Measurements from ENCODE around the gene EHD1. TPM values are rescaled to one million over a fixed set of nuclear protein-coding genes. Genes with fewer than 3 reads are reported as not detected.

Gene EHD1
- total and polyA plus RNA-seq, 2 of the 8 experiments (the other 6 are each of a cell fraction or from before 2014, with no cell fraction given): 31.5 to 42.9 TPM

DNA sequence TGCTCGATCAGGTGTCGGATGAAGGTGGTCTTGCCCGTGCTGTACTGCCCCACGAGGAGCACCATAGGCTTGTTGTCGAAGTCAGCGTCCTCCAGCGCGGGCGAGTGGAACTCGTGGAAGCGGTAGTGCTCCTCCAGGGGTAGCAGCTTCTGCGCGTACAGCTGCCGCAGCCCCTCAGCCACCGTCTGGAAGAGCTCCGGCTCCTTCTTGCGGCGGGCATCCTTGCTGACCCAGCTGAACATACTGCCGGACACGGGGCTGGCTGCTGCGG, 263 bp downstream of the EHD1 start (continued):
- TF ChIP-seq CBX8 (IDR thresholded peaks at IDR 0.05; ENCODE audit: borderline replicate concordance, low read depth, low read length): no peak
- TF ChIP-seq BACH1 (IDR thresholded peaks at IDR 0.05; ENCODE audit: low read length): 0 out of 2 replicates have a peak, but pooled peaks have one; percentile 9
- TF ChIP-seq BRCA1 (IDR thresholded peaks at IDR 0.05; ENCODE audit: low read depth, low read length): no peak
- no peak for TF ChIP-seq SAP30 (IDR thresholded peaks at IDR 0.05; ENCODE audit: insufficient read depth, insufficient replicate concordance, low read length)
- 0 out of 4 replicates have a peak, but pooled peaks of 1 of the 2 experiments have one; percentile 0 for TF ChIP-seq RAD21 (IDR thresholded peaks at IDR 0.05 in 1 of 2, conservative IDR thresholded peaks at IDR 0.05 in 1 of 2; ENCODE audit: low read depth in 2 of 2, low read length in 2 of 2)
- no peak for TF ChIP-seq KDM1A (IDR thresholded peaks at IDR 0.05; ENCODE audit: borderline replicate concordance, low read length)
- TF ChIP-seq NANOG (IDR thresholded peaks at IDR 0.05; ENCODE audit: insufficient read depth, low read depth, low read length, poor library complexity, severe bottlenecking): no peak
- TF ChIP-seq, protein P1, sequence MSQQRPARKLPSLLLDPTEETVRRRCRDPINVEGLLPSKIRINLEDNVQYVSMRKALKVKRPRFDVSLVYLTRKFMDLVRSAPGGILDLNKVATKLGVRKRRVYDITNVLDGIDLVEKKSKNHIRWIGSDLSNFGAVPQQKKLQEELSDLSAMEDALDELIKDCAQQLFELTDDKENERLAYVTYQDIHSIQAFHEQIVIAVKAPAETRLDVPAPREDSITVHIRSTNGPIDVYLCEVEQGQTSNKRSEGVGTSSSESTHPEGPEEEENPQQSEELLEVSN (IDR thresholded peaks at IDR 0.05): 0 out of 2 replicates have a peak, but pooled peaks have one; percentile 9
- TF ChIP-seq SIX5 (IDR thresholded peaks at IDR 0.05; ENCODE audit: low read depth, low read length): no peak
- no peak for TF ChIP-seq ZNF274 (IDR thresholded peaks at IDR 0.05; ENCODE audit: borderline replicate concordance, extremely low read depth, low read length)
- no peak for TF ChIP-seq EGR1 (IDR thresholded peaks at IDR 0.05; ENCODE audit: borderline replicate concordance, low read depth, low read length)
